GM18870 (cell line): ENCODE measurements around the gene RUNX1.

Experiments used
- ATAC-seq: cut with Tn5 transposase; IDR thresholded peaks from one replicate; pipeline ENCODE4 v1.9.1; 2021; ENCODE audit warnings: moderate library complexity; ENCODE audit not compliant: unreplicated experiment

RUNX1 gene

DNA sequence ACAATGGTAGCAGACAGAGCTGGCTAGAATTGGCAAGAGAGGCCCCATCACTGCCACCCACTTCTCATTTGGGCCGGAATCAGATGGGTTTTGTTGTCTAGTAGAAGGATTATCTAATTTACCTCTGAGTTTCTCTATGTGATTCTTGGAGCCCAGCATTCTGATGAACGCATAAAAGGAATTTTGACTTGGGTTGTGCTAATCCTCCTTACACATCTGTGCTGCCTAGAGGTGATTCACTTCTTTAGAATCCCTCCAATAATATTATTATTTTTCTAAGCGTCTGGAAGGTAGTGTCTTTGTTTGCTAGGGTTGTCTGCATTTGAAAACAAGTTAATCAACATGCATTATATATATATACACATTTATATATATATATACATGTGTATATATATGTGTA, 118.1 kb downstream of the RUNX1 start:
- ATAC-seq: no peak

DNA sequence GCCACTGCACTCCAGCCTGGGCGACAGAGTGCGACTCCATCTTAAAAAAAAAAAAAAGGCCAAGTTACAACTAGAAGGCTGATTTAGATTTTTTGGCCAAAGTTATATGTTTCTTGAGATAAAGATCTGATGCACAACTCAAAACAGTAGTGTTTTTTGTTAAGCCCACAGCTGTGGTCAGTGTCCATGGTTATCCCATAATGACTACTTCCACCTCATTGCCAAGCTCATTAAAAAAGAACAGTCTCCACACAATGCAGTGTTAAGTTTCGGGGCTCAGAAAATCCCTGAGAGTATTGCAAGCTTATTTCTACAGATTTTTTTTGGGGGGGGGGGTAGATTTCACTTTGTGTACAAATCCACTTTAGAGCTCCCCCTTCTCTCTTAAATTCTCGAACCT, 120.5 kb downstream of the RUNX1 start:
- ATAC-seq: no peak

DNA sequence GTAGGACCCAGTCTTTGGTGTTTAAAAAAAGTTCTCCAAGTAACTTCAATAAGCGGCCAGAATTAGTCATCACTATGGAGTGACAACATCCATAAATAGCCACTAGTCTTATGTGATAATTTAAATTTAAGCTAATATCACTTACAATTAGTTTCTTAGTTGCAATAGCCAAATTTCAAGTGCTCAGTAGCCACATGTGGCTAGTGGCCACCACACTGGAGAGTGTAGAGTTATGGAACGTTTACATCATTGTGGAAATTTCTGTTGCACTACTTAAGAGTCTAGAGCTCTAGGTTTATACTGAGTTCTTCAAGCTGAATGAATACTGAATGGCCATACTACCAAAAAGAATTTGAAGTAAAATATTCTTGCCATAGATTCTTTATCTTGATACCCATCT, 121.1 kb downstream of the RUNX1 start:
- ATAC-seq: no peak

DNA sequence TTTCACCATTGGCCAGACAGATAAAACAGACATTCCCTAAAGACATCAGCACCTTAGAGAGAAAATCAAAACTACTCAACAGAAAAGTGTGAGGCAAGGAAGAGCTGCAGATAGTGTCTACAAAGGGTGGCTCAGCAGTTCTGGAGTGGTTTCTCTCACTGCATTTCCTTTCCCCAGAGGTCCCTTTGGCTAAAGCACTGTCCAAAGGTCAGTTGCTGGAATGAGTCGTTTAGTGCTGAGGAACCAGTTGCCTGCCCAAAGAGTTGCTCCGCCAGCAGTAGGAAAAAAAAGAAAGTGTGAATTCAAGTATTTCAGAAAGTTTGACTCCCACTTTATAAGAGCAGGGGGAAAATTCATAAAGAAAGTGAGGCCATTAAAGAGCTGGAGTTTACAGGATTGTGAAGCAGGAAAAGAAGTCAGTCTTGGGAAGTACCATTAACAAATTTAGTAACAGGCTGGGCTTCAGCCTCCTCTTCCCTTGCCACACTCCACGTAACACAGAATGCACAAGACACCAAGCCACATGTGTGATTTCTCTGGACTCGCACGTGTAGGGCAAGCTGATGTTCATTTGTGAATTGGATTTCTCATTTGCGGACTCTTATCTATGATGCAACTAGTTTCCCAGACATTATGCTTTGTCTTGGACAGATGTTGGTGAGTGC, 122.2 kb downstream of the RUNX1 start:
- no peak for ATAC-seq

DNA sequence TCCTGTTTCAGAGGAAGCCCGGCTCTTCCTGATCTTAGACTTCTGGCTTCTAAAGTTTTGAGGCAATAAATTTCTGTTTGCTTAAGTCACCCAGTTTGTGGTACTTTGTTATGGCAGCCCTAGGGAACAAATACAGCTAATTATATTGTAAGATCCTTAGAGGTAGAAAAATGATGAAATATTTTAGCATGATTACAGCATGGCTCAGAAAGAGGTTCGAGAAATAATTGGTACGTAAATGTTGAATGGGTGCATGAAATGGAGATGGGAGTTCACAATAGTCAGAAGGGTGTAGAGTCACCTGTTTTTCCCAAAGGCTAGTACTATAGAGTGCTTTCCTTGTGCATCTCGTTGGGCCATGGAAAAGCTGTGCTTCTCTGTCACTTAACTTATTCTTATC, 123.5 kb downstream of the RUNX1 start:
- ATAC-seq: no peak

DNA sequence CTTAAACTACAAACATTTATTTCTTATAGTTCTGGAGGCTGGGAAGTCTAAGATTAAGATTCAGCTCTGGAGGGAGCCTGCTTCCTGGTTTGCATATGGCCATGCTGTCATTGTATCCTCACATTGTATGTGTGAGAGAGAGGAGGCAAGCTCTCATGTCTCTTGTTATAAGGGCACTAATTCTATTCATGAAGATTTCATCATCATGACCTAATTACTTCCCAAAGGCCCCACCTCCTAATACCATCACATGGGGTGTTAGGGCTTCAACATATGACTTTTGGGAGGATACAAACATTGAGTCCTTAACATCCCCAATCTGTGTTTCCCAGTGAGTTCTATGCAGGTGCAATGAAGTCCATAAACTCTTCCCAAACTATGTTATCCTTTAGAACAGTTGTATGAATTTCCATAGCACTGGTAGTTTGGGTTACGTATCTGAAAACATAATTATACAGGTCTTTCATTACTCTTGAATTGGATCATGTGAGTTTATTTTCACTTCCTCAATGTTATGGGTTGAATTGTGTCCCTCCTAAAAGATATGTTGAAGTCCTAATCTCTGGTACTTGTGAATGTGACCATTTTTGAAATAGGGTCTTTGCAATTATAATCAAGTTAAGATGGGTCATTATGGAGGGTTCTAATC, 124.2 kb downstream of the RUNX1 start:
- ATAC-seq: no peak

DNA sequence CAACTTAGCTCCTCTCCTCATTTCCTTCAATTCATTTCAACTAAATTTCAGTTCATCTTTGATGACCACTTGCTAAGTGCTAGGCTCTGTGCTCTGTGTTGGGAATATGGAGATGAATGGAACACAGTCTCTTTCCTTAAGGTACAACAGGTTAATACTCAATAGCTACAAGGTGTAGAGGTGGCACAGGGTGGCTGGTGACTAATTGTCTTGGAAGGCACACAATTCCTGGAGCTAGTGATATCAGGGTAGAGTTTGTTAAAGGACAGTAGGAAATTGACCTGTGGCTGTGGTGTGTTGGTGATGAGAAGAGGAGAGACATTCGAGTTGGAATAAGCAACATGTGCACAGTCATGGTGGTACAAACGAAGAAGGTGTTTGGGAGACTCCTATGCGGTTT, 124.9 kb downstream of the RUNX1 start:
- no peak for ATAC-seq

DNA sequence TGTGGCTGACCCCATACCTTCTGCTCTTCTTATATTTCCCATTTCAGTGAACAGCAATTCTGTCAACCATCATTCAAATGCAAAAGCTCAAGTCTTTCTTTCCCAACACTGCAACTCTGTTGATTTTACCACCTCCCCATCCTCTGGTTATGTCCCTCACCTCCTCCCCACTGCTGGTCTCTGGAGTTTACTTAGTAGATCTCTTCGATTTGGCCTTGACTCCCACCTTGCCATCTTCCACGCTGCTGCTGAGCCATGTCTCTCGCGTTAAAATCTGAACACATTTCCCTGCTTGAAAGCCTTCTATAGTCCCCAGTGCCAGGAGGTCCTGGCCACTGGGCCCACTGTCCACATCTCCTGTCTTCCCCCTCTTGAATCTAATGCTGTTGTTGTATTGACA, 125.5 kb downstream of the RUNX1 start:
- no peak for ATAC-seq

DNA sequence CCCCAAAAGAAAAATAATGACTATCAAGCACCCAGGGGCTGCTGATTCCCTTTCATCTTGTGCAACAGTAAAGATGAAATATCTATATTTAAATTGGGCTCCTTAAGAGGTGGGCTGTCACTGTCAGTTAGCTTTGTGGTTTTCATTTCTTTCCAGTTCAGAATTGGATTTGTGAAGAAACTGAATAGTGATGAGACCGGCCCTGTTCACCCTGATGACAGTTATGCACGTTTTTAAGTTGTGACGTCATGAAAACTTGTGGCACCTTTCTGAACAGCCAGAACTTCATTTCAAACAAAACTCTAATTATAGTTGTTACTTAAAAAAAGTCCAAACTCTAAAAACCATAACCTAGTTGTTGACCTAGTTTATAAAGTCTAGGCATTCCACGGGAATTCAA, 125.9 kb downstream of the RUNX1 start:
- ATAC-seq: no peak

DNA sequence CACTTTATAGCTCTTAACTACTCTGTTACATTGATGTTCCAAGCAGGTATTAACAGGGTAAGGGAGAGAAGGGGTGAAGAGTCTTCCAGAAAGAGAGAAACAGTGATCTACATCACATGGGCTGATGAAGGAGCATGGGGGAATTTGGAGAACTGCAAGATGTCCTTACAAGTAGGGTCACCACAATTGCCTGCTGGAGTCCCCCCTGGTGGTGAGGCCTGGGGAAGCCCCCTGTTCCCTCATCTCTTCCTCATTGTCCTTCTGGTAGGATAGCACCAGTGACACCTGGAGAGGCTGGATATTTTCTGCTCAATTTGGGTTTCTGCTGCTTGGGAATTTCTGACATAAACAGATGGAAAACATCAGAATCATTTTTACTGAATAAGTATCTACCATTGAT, 126.6 kb downstream of the RUNX1 start:
- ATAC-seq: no peak

DNA sequence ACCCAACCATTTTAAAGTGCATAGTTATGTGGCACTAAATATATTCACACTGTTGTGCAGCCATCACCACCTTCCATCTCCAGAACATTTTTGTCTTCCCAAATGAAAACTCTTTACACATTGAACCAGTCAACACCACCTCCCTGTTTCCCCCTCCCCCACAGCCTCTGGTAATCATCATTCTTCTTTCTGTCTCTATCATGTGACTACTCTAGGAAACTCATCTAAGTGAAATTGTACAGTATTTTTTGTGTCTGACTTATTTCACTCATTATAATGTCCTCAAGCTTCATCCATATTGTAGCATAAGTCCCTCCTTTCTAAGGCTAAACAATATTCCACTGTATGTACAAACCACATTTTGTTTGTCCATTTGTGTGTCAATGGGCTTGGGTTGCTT, 128.0 kb downstream of the RUNX1 start:
- no peak for ATAC-seq

DNA sequence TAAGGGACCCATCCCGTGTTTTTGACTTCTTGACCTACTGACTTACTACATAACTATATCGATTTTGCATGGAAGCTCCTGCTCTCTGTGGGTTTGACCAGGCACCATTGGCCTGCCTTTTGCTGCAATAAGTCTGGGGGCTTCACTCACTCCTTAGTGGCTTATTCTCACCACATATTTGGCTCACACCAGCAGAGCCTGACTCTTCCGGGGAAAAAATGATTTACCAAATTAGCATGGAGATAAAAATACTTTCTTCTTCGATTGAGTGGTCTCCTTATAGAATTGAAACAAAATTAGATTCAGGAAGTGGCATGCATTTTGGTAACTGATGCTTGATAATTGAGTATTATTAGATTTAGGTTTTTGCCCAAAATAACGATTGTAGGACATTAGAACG, 129.7 kb downstream of the RUNX1 start:
- ATAC-seq: no peak

DNA sequence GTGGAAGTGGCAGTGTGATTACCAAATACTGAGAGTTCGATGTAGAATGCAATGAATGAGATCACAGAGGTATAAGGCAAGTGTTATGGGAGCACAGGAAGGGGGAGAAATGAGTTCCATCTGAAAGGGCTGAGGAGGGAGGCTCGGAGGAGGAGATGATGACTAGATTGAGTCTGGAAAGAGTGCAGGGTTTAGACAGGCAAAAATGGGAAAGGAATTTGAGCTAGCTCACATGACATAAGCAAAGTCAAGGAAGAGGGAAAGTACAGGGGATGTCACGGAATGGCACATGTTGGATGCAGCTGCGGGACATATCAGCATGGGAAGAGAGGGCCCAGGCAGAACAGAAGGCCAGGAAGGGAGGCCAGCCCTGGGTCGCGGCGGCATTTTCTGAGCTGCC, 132.7 kb downstream of the RUNX1 start:
- ATAC-seq: no peak

DNA sequence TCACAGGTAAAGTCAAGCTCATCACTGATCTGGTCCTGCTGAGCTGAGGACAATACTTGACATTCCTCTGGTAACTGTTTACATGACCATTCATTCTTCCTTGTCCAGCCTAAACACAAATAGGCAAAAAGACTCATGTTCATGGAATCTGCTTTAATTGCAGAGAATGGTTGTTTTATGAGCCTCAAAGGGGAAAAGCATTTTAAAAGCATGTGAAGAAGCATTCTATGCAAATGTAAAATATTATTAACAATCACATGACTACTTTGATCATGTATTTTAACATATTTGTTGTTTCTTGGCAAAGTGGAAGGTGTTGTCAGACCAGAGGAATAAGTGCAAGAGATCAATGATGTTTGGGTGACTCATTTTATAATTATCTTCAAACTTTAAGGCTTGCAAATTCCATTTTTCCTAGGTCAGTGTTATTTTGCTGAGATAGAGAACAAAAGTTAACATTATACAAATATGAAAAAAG, 133.7 kb downstream of the RUNX1 start:
- no peak for ATAC-seq

DNA sequence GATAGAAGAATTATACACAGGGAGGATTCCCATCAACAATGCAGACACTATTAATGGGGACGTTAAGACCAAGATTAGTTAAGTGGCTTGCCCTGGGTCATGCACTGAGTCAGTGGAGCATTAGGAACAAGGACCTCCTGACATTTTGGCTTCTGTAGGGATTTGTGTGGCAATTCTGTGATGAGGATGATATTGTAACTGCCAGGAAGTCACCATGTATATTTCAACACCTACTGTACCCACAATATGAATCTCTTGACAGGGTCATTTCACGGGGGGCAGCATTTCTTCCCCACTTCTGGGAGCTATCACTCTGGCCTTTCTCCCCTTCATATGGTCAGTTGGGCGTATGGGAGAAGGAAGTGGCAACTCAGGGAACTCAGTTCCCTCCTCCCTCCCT, 134.9 kb downstream of the RUNX1 start:
- no peak for ATAC-seq

DNA sequence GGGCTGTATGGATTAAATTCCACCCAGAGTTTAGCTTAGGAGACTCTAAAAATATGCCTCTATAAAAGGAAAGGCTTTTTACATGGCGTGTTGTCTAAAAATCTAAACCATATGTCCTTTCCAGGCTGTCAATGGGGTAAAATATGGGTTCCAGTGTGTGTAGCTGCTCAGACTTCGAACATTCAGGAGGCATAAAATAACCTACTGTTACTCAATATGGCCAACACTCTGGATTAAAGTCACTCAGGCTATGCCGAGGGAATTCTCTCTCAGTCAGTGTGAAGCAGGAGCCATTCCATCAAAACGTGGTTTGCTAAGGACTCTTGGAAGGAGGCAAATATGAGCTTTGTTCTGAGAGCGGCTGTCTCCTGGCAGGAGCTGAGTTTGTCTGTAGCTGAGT, 135.3 kb downstream of the RUNX1 start:
- ATAC-seq: no peak

DNA sequence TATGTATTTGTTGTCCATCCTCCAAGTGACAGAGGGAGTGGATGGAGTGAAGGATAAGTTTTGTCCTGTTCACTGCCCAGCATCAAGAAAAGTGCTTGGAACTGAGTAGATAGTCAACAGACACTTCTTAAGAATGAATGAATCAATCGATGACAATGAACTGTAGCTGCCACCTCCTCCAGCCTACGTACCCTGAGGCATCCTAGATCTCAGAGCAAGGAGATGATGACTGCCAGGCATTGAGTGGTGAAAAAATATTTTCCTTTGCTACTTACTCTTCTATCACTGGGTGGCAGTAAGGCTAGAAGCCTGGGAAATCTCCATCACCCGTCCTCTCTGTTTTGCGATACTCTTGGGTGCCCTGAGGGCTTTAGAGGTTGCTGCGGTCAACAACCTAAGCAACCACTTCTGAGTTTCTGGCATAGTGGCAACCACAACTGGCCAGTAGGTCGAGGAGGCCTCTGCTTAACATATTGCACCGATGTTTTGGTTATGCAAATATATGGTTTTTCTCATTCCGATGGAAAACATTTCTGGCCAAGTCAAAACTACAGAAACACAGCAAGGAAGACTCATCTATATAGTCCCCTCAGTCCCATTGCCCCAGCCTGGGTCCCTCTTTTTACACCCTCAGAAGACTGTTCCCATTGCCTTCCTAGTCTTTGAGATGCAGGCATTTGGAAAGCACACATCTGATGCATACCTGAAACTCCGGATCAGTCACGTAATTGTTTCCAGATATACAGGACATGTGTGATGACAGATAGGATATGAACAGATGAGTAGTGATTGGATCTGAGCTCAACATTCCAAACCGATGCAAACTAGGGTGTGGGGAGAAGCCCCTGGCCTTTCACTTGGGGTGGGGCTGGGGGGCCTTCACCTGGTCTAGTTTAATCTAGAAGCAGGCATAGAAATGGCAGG, 136.8 kb downstream of the RUNX1 start:
- peak; percentile 75 for ATAC-seq

DNA sequence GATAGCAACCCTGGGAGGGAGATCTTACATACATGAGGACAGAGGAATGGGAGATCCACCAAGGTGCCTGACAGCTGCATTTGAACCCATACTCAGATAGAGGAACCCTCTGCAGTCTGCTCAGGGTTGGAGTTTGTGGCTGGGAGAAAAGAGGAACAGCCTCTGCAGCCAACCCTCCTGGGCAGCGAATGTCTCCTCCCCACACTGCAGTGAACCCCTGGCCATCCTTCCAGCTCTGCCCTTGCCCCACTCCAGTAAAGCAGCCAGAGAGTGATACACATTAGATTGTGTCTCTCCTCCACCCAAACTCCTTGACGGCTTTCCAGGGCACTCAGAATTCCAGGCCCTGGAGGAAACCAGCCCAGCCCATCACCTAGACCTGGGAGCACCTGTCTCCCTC, 137.7 kb downstream of the RUNX1 start:
- no peak for ATAC-seq

DNA sequence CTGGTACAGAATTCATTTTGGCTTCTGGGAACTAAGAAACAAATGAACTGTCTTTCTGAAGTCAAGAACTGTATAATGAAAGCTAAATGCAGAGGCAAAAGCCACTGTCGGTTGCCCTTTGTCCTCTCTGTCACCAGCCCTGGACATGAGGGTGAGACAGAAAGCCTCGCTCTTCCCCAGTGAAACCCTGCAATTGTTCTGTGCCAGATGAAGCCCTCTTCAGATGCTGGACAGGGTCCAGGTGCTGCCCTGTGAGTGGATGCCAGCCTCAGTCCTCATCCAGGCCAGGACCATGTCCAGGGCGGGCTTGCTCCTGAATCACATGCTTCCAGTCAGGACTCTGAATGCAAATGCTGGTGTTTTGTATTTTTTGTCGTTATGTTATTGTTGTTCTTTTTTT, 138.7 kb downstream of the RUNX1 start:
- ATAC-seq: no peak

DNA sequence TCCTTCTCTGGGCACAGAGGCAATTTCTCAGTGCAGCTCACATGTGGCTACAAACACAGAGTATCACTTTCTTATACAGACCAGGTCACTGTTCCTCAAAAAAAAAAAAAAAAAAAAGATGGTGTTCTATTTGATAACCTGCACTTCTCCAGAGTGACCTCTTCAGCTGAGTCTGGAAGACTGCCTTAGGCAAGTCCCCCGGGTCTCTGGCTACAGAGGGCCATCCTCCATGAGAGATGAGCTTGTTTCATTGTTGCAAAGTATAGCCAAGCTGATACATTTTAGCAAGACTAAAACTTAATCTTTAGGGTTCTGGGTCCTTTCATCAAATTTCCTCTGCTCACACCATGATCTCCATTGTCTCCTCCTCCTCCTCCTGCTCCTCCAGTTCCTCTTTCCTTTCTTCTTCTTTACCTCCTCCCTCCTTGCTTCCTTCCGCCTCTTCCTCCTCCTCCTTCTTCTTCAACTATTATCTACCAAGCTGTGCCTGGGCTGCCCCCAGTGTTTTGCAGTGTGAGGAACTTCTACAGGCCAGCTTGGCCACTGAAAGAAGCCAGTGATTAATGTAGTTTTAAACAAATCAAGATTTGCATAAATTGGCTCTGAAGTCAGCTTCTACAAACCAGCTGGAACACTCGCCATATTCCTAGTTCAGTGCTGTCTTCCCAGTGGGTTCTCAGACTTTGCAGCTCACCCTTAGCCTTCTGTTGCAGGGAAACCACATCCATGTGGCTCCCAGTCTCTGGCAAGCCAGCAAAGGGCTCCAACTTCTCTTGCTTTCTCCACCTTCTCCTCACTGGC, 139.4 kb downstream of the RUNX1 start:
- ATAC-seq: no peak

DNA sequence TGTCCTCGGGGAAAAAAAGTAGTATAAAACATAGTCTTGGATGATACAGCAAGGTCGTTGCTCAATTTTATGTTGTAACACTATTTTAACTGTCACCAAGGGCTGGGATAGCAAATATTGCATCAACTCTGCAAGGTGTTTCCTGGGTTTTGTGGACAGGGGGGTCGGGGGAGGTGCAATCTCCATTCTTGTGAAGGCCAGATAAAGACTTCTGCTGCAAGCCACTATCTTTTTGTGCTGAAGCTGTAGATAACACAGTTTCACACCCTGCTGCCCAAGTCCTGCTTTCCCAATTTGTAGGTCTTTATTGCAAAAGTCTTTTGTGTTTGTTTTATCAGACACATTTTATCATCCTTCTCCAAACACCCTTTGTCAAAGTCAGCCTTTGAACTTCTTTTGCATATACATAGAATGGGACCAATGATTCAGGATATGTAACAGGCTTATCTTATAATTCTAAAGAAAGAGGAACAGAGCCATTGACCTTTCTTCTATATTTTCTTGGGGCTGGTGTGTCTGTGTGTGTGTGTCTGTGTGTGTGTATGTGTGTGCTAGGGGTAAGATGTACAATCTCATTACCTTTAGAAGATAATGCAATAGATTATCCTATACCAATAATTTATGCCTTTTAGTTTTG, 140.6 kb downstream of the RUNX1 start:
- no peak for ATAC-seq
